T-helper 2 cell treated with Interferon-gamma antibody and Interleukin-4, amounts not matched to agents 100 ng/mL and 5 ng/mL, for 36 hours (primary cell): ENCODE results near the gene CCDC144A. TPM values are rescaled to one million over a fixed set of nuclear protein-coding genes. Genes with fewer than 3 reads are reported as not detected.
"Not testable (repeated sequence)": the region's sequence is repeated elsewhere in the genome, so short reads cannot be mapped to it uniquely, and the experiment has no call there.

Source experiments
- intact Hi-C: fragments of 100-400 bp; cut with micrococcal nuclease; formaldehyde crosslinking; loops from one replicate; pipeline ENCODE4 v1.15.1; 2023
- total RNA-seq: library from RNA; stranded (reverse); gene quantifications from 2 replicates; pipeline ENCODE4 v1.2.3, GENCODE V29; 2022

CCDC144A gene
- total RNA-seq, result 2.8 and 3.0 TPM in 2 replicates

- intact Hi-C loops, result not testable (repeated sequence)
Measured at GRCh38 chr17:16689731-16690281, at the start of gene CCDC144A. TSS of gene CCDC144A (plus strand) at chr17:16690241. CDS start at chr17:16690401, 160 bp downstream.

GRCh38 chr17:16649585-16649984 is 40.5 kb upstream of the CCDC144A start:
- intact Hi-C loops, result no loop called here

GRCh38 chr17:16652252-16652651 is 37.8 kb upstream of the CCDC144A start:
- intact Hi-C loops, result loop anchor here (5.0 to 10.0 kb wide), 3 partner anchors 70 to 237 kb away; partner anchors contain the start of gene TRPV2

- intact Hi-C loops, result loop anchor here (5.0 to 10.0 kb wide), 3 partner anchors 71 to 238 kb away; partner anchors contain the start of gene TRPV2
Measured at GRCh38 chr17:16652847-16653366, 37.1 kb upstream of the CCDC144A start.

GRCh38 chr17:16653367-16654041 is 36.5 kb upstream of the CCDC144A start, which contains the start of gene ZNF624:
TSS of gene ZNF624 (minus strand) at chr17:16653850.
- intact Hi-C loops, result loop anchor here (5.0 to 10.0 kb wide), 3 partner anchors 71 to 239 kb away; partner anchors contain the start of gene TRPV2

- intact Hi-C loops, result no loop called here
Measured at GRCh38 chr17:16661217-16661616, 28.8 kb upstream of the CCDC144A start.

GRCh38 chr17:16662936-16663335 is 27.1 kb upstream of the CCDC144A start:
- intact Hi-C loops, result no loop called here

GRCh38 chr17:16666553-16666906 is 23.5 kb upstream of the CCDC144A start:
- intact Hi-C loops, result not testable (repeated sequence)

GRCh38 chr17:16666907-16667636 is 23.0 kb upstream of the CCDC144A start:
- intact Hi-C loops, result not testable (repeated sequence)

- intact Hi-C loops, result no loop called here
Measured at GRCh38 chr17:16676676-16677268, 13.3 kb upstream of the CCDC144A start.

GRCh38 chr17:16683290-16684138 is 6.5 kb upstream of the CCDC144A start:
- intact Hi-C loops, result not testable (repeated sequence)

GRCh38 chr17:16686019-16686418 is 4.0 kb upstream of the CCDC144A start:
- intact Hi-C loops, result not testable (repeated sequence)

- intact Hi-C loops, result not testable (repeated sequence)
Measured at GRCh38 chr17:16687151-16687550, 2.9 kb upstream of the CCDC144A start.

GRCh38 chr17:16690447-16690846 is 406 bp downstream of the CCDC144A start:
- intact Hi-C loops, result not testable (repeated sequence)

GRCh38 chr17:16697603-16698002 is 7.6 kb downstream of the CCDC144A start:
- intact Hi-C loops, result not testable (repeated sequence)

- intact Hi-C loops, result not testable (repeated sequence)
Measured at GRCh38 chr17:16745492-16746203, 55.6 kb downstream of the CCDC144A start.

GRCh38 chr17:16746571-16746970 is 56.5 kb downstream of the CCDC144A start:
- intact Hi-C loops, result not testable (repeated sequence)

GRCh38 chr17:16750515-16750914 is 60.5 kb downstream of the CCDC144A start:
- intact Hi-C loops, result not testable (repeated sequence)

GRCh38 chr17:16751224-16751923 is 61.3 kb downstream of the CCDC144A start:
- intact Hi-C loops, result not testable (repeated sequence)
